ENCODE results near the gene SCGB1A1.

SCGB1A1 gene

GRCh38 chr11:62398011-62398994, 20.5 kb upstream of the SCGB1A1 start:
- no peak overlapping the region for H3K4me3 ChIP-seq (ENCODE audit: low read depth, low read length)
- no peak for DNase-seq (ENCODE audit: low read depth)
- TF ChIP-seq CTCF (IDR thresholded peaks at IDR 0.05; ENCODE audit: low read depth, low read length, missing control alignments): no peak

GRCh38 chr11:62399172-62399877, 19.5 kb upstream of the SCGB1A1 start:
- TF ChIP-seq CTCF (IDR thresholded peaks at IDR 0.05; ENCODE audit: low read depth, low read length, missing control alignments): no peak
- no peak overlapping the region for H3K4me3 ChIP-seq (ENCODE audit: low read depth, low read length)
- no peak for DNase-seq (ENCODE audit: low read depth)

GRCh38 chr11:62399878-62400266, 19.0 kb upstream of the SCGB1A1 start:
- no peak for TF ChIP-seq CTCF (IDR thresholded peaks at IDR 0.05; ENCODE audit: low read depth, low read length, missing control alignments)
- no peak overlapping the region for H3K4me3 ChIP-seq (ENCODE audit: low read depth, low read length)
- DNase-seq (ENCODE audit: low read depth): no peak

- no peak for DNase-seq (ENCODE audit: low read depth)
- no peak overlapping the region for H3K4me3 ChIP-seq (ENCODE audit: low read depth, low read length)
- no peak for TF ChIP-seq CTCF (IDR thresholded peaks at IDR 0.05; ENCODE audit: low read depth, low read length, missing control alignments)
These were observed 18.6 kb upstream of the SCGB1A1 start for GRCh38 chr11:62400281-62400680.

GRCh38 chr11:62400760-62401159, 18.1 kb upstream of the SCGB1A1 start:
- no peak overlapping the region for H3K4me3 ChIP-seq (ENCODE audit: low read depth, low read length)
- no peak for DNase-seq (ENCODE audit: low read depth)
- TF ChIP-seq CTCF (IDR thresholded peaks at IDR 0.05; ENCODE audit: low read depth, low read length, missing control alignments): no peak

- no peak for DNase-seq (ENCODE audit: low read depth)
- H3K4me3 ChIP-seq (ENCODE audit: low read depth, low read length): no peak overlapping the region
- no peak for TF ChIP-seq CTCF (IDR thresholded peaks at IDR 0.05; ENCODE audit: low read depth, low read length, missing control alignments)
These were observed 17.5 kb upstream of the SCGB1A1 start for GRCh38 chr11:62401356-62401755.

All from GM12864 (cell line).